Neuronal stem cell (in vitro differentiated cells): Measurements from ENCODE around the gene ZDHHC17.

Experiments used
- DNase-seq: peaks from one replicate; pipeline ENCODE4 v3.0.0-alpha.2; 2013; ENCODE audit warnings: low spot score
- H2AFZ ChIP-seq: one replicate; pipeline ENCODE4 v1.6.1; 2013; ENCODE audit warnings: mild to moderate bottlenecking, low read length, inconsistent platforms
- H2AK5ac ChIP-seq: 2 replicates; pipeline ENCODE4 v1.6.1; 2013; ENCODE audit warnings: low read depth, mild to moderate bottlenecking, inconsistent platforms, low read length, moderate library complexity, mixed read lengths
- H2BK120ac ChIP-seq: 2 replicates; pipeline ENCODE4 v1.6.1; 2013; ENCODE audit warnings: low read depth, mild to moderate bottlenecking, inconsistent platforms, low read length, moderate library complexity, mixed read lengths
- H2BK12ac ChIP-seq: one replicate; pipeline ENCODE4 v1.6.1; 2013; ENCODE audit warnings: low read length, inconsistent platforms
- H2BK15ac ChIP-seq: 2 replicates; pipeline ENCODE4 v1.6.1; 2013; ENCODE audit warnings: mild to moderate bottlenecking, low read length, inconsistent platforms, mixed read lengths
- H2BK5ac ChIP-seq: one replicate; pipeline ENCODE4 v1.6.1; 2013; ENCODE audit warnings: inconsistent platforms, mild to moderate bottlenecking, low read length, moderate library complexity
- H3K14ac ChIP-seq: one replicate; pipeline ENCODE4 v1.6.1; 2013; ENCODE audit warnings: low read length, inconsistent platforms
- H3K18ac ChIP-seq: 2 replicates; pipeline ENCODE4 v1.6.1; 2013; ENCODE audit warnings: low read length, inconsistent platforms
- H3K23ac ChIP-seq: 2 replicates; pipeline ENCODE4 v1.6.1; 2013; ENCODE audit warnings: low read depth, mild to moderate bottlenecking, mixed read lengths, low read length, inconsistent platforms; ENCODE audit not compliant: poor library complexity
- H3K27ac ChIP-seq: replicated peaks from 3 replicates; pipeline ENCODE4 v1.5.1; 2013; ENCODE audit warnings: low read length, inconsistent platforms
- H3K27me3 ChIP-seq, 3 experiments: 2 replicates each; pipeline ENCODE4 v1.6.1; 2013; ENCODE audit warnings: low read length in 3 of 3, mild to moderate bottlenecking in 2 of 3, inconsistent platforms in 1 of 3, low read depth in 1 of 3, mixed read lengths in 1 of 3, moderate library complexity in 1 of 3; ENCODE audit not compliant: control insufficient read depth in 3 of 3, insufficient read depth in 3 of 3
- H3K36me3 ChIP-seq, 2 donors: replicated peaks in 1 of 2; 2 replicates each; pipeline ENCODE4 v1.6.1; 2013; ENCODE audit warnings: low read length in 2 of 2; ENCODE audit not compliant: control insufficient read depth in 2 of 2, insufficient read depth in 2 of 2
- H3K4ac ChIP-seq: 2 replicates; pipeline ENCODE4 v1.6.1; 2013; ENCODE audit warnings: inconsistent platforms, mild to moderate bottlenecking, low read length, moderate library complexity
- H3K4me1 ChIP-seq, 2 donors: 1 replicate in 1 of 2; 2 replicates in 1 of 2; pipeline ENCODE4 v1.6.1; 2013; ENCODE audit warnings: low read length in 2 of 2, low read depth in 1 of 2; ENCODE audit not compliant: control insufficient read depth in 2 of 2, insufficient read depth in 1 of 2
- H3K4me2 ChIP-seq: one replicate; pipeline ENCODE4 v1.6.1; 2013; ENCODE audit warnings: mild to moderate bottlenecking, low read length, inconsistent platforms; ENCODE audit not compliant: insufficient read depth, poor library complexity, severe bottlenecking
- H3K4me3 ChIP-seq, 2 donors: 2 replicates each; pipeline ENCODE4 v1.5.1; 2013; ENCODE audit warnings: low read length in 2 of 2, mild to moderate bottlenecking in 2 of 2, inconsistent platforms in 1 of 2, moderate library complexity in 1 of 2
- H3K79me1 ChIP-seq: one replicate; pipeline ENCODE4 v1.6.1; 2013; ENCODE audit warnings: low read depth, mild to moderate bottlenecking, inconsistent platforms, low read length, moderate library complexity
- H3K9ac ChIP-seq: one replicate; pipeline ENCODE4 v1.6.1; 2013; ENCODE audit warnings: mild to moderate bottlenecking, low read depth, low read length, inconsistent platforms; ENCODE audit not compliant: poor library complexity
- H3K9me3 ChIP-seq, 2 donors: replicated peaks in 1 of 2; 2 replicates each; pipeline versions ENCODE3 to v1.6.1; 2013; ENCODE audit warnings: low read length in 2 of 2, mild to moderate bottlenecking in 2 of 2, inconsistent platforms in 1 of 2, low read depth in 1 of 2, mixed read lengths in 1 of 2, moderate library complexity in 1 of 2; ENCODE audit not compliant: control insufficient read depth in 2 of 2, insufficient read depth in 1 of 2
- H4K8ac ChIP-seq: one replicate; pipeline ENCODE4 v1.6.1; 2013; ENCODE audit warnings: low read depth, mild to moderate bottlenecking, inconsistent platforms, low read length, moderate library complexity
- H4K91ac ChIP-seq: one replicate; pipeline ENCODE4 v1.6.1; 2013; ENCODE audit warnings: low read length, low read depth, mild to moderate bottlenecking, inconsistent platforms; ENCODE audit not compliant: poor library complexity
- WGBS, 2 donors: extraction: QIAGEN DNeasy Blood & Tissue Kit; methylation state at CpG; one replicate each; pipeline ENCODE4 v1.1.7; 2013; ENCODE audit warnings: missing lambda C conversion rate in 2 of 2, mixed read lengths in 1 of 2; ENCODE audit not compliant: insufficient read length in 2 of 2, insufficient replicate concordance in 1 of 2; ENCODE audit errors: extremely low coverage in 2 of 2; 5-methylcytosine and 5-hydroxymethylcytosine counted together

ZDHHC17 gene

GRCh38 chr12:76891609-76892008 is 127.7 kb downstream of the ZDHHC17 start:
- Histone ChIP-seq H3K4me3 (no peak overlapping the region), H3K36me3 (no peaks in the 10 kb centered on the region), H3K4me1 (peaks cover 0 to 3% of the 10 kb centered on the region in 2 donors), H3K18ac (no peak overlapping the region), H4K91ac (no peak overlapping the region), H3K9ac (no peak overlapping the region), H3K14ac (no peak overlapping the region), H2BK120ac (no peak overlapping the region), H3K4me2 (no peak overlapping the region), H3K9me3 (peaks cover 0 to 11% of the 10 kb centered on the region in 2 donors), H2BK5ac (no peak overlapping the region), H2BK15ac (no peak overlapping the region), H3K79me1 (no peaks in the 10 kb centered on the region), H4K8ac (no peak overlapping the region), H3K27me3 (no peaks in the 10 kb centered on the region), H2BK12ac (no peak overlapping the region), H3K4ac (no peak overlapping the region), H2AFZ (no peak overlapping the region), H3K23ac (no peak overlapping the region), H2AK5ac (no peak overlapping the region), H3K27ac (no peak overlapping the region)
- DNase-seq = no peak
- no CpG with 5 or more reads among the region's 3 CpGs for WGBS, 2 donors

GRCh38 chr12:76895796-76896195 is 131.9 kb downstream of the ZDHHC17 start:
- Histone ChIP-seq H2AFZ (no peak overlapping the region), H3K36me3 (no peaks in the 10 kb centered on the region), H3K27ac (no peak overlapping the region), H2BK120ac (no peak overlapping the region), H2BK12ac (no peak overlapping the region), H4K8ac (no peak overlapping the region), H3K4ac (no peak overlapping the region), H3K23ac (no peak overlapping the region), H3K9me3 (peaks cover 0 to 11% of the 10 kb centered on the region in 2 donors), H3K79me1 (no peaks in the 10 kb centered on the region), H2BK5ac (peak overlapping the region; percentile 84), H3K4me1 (no peaks in the 10 kb centered on the region), H2BK15ac (no peak overlapping the region), H3K4me3 (no peak overlapping the region), H3K18ac (no peak overlapping the region), H3K14ac (no peak overlapping the region), H3K4me2 (no peak overlapping the region), H4K91ac (peak overlapping the region; percentile 57), H3K9ac (no peak overlapping the region), H2AK5ac (peak overlapping the region; percentile 65), H3K27me3 (no peaks in the 10 kb centered on the region)
- no peak for DNase-seq
- WGBS, 2 donors = no CpG with 5 or more reads among the region's 5 CpGs

- Histone ChIP-seq H3K4ac (no peak overlapping the region), H3K9ac (no peak overlapping the region), H3K36me3 (no peaks in the 10 kb centered on the region), H2BK12ac (no peak overlapping the region), H2AFZ (no peak overlapping the region), H3K79me1 (no peaks in the 10 kb centered on the region), H2BK5ac (peak overlapping the region; percentile 84), H4K8ac (no peak overlapping the region), H3K14ac (no peak overlapping the region), H3K9me3 (peaks cover 0 to 11% of the 10 kb centered on the region in 2 donors), H3K4me1 (no peaks in the 10 kb centered on the region), H3K27me3 (no peaks in the 10 kb centered on the region), H2AK5ac (no peak overlapping the region), H2BK15ac (no peak overlapping the region), H3K18ac (no peak overlapping the region), H3K4me2 (no peak overlapping the region), H2BK120ac (no peak overlapping the region), H4K91ac (no peak overlapping the region), H3K27ac (no peak overlapping the region), H3K4me3 (no peak overlapping the region), H3K23ac (no peak overlapping the region)
- WGBS, 2 donors = no CpG with 5 or more reads among the region's 1 CpG
- no peak for DNase-seq
These were observed 132.4 kb downstream of the ZDHHC17 start for GRCh38 chr12:76896274-76896673.

GRCh38 chr12:76898442-76898841 is 134.5 kb downstream of the ZDHHC17 start:
- no peak overlapping the region for H3K18ac ChIP-seq
- no peak overlapping the region for H2AK5ac ChIP-seq
- no peak overlapping the region for H2BK120ac ChIP-seq
- H3K4ac ChIP-seq = no peak overlapping the region
- no peak overlapping the region for H2AFZ ChIP-seq
- no CpG with 5 or more reads among the region's 1 CpG for WGBS, 2 donors
- no peak for DNase-seq
- H4K8ac ChIP-seq = no peak overlapping the region
- no peaks in the 10 kb centered on the region for H3K4me1 ChIP-seq
- no peak overlapping the region for H2BK15ac ChIP-seq
- H3K23ac ChIP-seq = no peak overlapping the region
- no peak overlapping the region for H2BK12ac ChIP-seq
- H3K9ac ChIP-seq = no peak overlapping the region
- no peak overlapping the region for H3K14ac ChIP-seq
- no peak overlapping the region for H4K91ac ChIP-seq
- no peak overlapping the region for H3K27ac ChIP-seq
- H2BK5ac ChIP-seq = no peak overlapping the region
- H3K79me1 ChIP-seq = no peaks in the 10 kb centered on the region
- H3K4me2 ChIP-seq = no peak overlapping the region
- H3K4me3 ChIP-seq = no peak overlapping the region
- no peaks in the 10 kb centered on the region for H3K27me3 ChIP-seq
- H3K9me3 ChIP-seq = peaks cover 0 to 11% of the 10 kb centered on the region in 2 donors
- H3K36me3 ChIP-seq = no peaks in the 10 kb centered on the region
